Measurements from ENCODE around the gene DIRAS1.

DNA sequence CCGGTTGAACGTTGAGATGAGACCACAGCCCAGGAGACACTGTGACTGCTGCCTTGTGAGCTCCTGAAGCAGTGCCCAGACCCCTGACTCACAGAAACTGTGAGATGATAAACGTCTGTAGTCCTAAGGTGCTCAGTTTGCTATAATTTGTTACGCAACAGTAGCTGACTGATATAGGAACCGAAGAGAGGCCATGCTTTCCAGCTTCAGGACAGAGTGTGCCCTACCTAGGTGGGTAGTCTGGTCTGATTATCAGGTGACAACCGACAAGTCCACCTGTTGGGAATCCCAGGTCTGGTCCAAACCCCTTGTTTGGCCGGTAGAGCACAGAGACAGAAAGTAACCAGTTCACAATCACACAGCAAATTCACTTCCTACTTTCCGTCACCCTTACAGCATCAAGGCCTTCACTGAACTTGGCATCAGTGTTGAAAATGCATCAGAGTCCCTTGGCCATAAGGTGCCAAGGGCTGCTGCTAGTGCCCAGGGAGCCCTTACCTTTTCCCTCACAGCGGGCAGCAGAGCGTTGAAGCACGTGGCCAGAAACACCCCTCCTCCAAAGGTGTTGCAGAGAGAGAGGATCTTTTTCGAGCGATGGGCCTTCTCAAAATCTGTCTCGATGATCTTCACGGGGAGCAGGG is 15.5 kb upstream of the DIRAS1 start:
- no peak for TF ChIP-seq POLR2A (IDR thresholded peaks at IDR 0.05)
- TF ChIP-seq, protein P1, sequence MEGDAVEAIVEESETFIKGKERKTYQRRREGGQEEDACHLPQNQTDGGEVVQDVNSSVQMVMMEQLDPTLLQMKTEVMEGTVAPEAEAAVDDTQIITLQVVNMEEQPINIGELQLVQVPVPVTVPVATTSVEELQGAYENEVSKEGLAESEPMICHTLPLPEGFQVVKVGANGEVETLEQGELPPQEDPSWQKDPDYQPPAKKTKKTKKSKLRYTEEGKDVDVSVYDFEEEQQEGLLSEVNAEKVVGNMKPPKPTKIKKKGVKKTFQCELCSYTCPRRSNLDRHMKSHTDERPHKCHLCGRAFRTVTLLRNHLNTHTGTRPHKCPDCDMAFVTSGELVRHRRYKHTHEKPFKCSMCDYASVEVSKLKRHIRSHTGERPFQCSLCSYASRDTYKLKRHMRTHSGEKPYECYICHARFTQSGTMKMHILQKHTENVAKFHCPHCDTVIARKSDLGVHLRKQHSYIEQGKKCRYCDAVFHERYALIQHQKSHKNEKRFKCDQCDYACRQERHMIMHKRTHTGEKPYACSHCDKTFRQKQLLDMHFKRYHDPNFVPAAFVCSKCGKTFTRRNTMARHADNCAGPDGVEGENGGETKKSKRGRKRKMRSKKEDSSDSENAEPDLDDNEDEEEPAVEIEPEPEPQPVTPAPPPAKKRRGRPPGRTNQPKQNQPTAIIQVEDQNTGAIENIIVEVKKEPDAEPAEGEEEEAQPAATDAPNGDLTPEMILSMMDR (IDR thresholded peaks at IDR 0.05 in 4 of 5, conservative IDR thresholded peaks at IDR 0.05 in 1 of 5) = no peak
